Measurements from ENCODE around the gene FUT7. TPM values are rescaled to one million over a fixed set of nuclear protein-coding genes. Genes with fewer than 3 reads are reported as not detected.

The FUT7 gene
- total and polyA plus RNA-seq, 9 of the 15 experiments (the other 6 are each of a cell fraction or from before 2014, with no cell fraction given) = not detected

GRCh38 chr9:136991993-136992818 lies 39.7 kb downstream of the FUT7 start, which contains the start of gene PAXX (continued):
- no peak for TF ChIP-seq E2F8 (IDR thresholded peaks at IDR 0.05; ENCODE audit: low read depth, partially characterized antibody)
- no peak for TF ChIP-seq ETS2 (tag; IDR thresholded peaks at IDR 0.05; ENCODE audit: borderline replicate concordance, poor library complexity, severe bottlenecking)
- TF ChIP-seq ARID4B (CRISPR knock-in tag; IDR thresholded peaks at IDR 0.05) = peak; percentile 95
- TF ChIP-seq ZNF140 (CRISPR knock-in tag; IDR thresholded peaks at IDR 0.05) = no peak
- no peak for TF ChIP-seq SRSF3 (IDR thresholded peaks at IDR 0.05; ENCODE audit: insufficient read depth, low read length)
- TF ChIP-seq ZBTB26 (CRISPR knock-in tag; IDR thresholded peaks at IDR 0.05) = no peak
- no peak for TF ChIP-seq ZFP30 (CRISPR knock-in tag; IDR thresholded peaks at IDR 0.05; ENCODE audit: borderline replicate concordance)
- no peak for TF ChIP-seq ZHX1 (conservative IDR thresholded peaks at IDR 0.05; ENCODE audit: low read length)
- peak; percentile 14 to 74 for TF ChIP-seq NRF1 (conservative IDR thresholded peaks at IDR 0.05 in 1 of 2, IDR thresholded peaks at IDR 0.05 in 1 of 2)
- TF ChIP-seq ZNF431 (CRISPR knock-in tag; IDR thresholded peaks at IDR 0.05) = peak; percentile 62; the same call in 1 of the 2 replicates
- no peak for TF ChIP-seq KHSRP (IDR thresholded peaks at IDR 0.05)
- TF ChIP-seq MBD1 (CRISPR knock-in tag; IDR thresholded peaks at IDR 0.05) = no peak
- TF ChIP-seq KLF10 (CRISPR knock-in tag; IDR thresholded peaks at IDR 0.05) = no peak
